Measurements from ENCODE around the gene POLE. TPM values are rescaled to one million over a fixed set of nuclear protein-coding genes. Genes with fewer than 3 reads are reported as not detected.

POLE gene
- total and polyA plus RNA-seq, 2 experiments from 2014 or later = 19.3 to 46.1 TPM

- no peak for DNase-seq (ENCODE audit: low read depth in 1 of 2, low spot score in 1 of 2)
These were observed 39.2 kb upstream of the POLE start for GRCh38 chr12:132726386-132726785.

DNA sequence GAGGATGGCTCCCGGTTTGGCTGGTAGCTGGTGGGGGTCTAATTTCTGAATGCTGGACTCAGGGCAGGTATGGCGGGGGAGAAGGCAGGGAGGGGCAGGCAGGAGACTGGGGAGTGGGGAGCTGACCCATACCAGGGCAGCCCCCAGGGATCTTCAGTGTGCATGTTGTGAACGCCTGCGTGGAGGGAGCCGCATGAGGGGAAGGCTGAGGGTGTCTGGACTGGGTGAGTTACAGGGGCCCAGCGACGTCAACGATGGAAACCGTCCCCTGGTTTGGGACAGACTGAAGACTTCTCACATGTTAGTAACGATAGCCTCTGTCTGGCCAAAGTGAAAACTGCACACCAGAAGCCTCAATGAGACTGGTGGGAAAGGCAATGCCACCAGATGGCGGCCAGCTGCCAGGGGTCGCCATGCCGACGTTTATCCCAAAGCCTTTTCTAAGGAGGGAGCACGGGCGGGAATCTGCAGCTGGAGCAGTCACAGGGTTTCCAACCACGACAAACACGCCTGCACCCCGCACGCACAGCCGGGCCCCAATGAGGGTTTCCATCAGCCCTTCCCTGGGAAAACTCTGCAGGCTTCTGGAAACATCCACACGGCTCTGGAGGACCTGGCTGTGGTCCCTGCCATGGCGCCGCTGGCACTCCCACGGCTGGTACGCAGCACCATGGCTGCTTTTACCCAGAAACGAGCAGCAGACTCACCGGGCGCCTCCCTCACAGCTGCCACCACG is 37.5 kb upstream of the POLE start:
- Histone ChIP-seq H3K9me3 (ENCODE audit: low read depth) (no peaks in the 10 kb centered on the region), H3K36me3 (peaks cover 64% of the 10 kb centered on the region)

More at GRCh38 chr12:132726386-132726785, 39.2 kb upstream of the POLE start:
- Histone ChIP-seq H3K4me3 (no peak overlapping the region), H3K27ac (no peak overlapping the region), H3K36me3 (peaks cover 68% of the 10 kb centered on the region), H3K27me3 (no peaks in the 10 kb centered on the region), H3K9me3 (ENCODE audit: low read depth) (no peaks in the 10 kb centered on the region), H3K4me1 (ENCODE audit: low read depth) (no peaks in the 10 kb centered on the region)
- TF ChIP-seq, protein P1, sequence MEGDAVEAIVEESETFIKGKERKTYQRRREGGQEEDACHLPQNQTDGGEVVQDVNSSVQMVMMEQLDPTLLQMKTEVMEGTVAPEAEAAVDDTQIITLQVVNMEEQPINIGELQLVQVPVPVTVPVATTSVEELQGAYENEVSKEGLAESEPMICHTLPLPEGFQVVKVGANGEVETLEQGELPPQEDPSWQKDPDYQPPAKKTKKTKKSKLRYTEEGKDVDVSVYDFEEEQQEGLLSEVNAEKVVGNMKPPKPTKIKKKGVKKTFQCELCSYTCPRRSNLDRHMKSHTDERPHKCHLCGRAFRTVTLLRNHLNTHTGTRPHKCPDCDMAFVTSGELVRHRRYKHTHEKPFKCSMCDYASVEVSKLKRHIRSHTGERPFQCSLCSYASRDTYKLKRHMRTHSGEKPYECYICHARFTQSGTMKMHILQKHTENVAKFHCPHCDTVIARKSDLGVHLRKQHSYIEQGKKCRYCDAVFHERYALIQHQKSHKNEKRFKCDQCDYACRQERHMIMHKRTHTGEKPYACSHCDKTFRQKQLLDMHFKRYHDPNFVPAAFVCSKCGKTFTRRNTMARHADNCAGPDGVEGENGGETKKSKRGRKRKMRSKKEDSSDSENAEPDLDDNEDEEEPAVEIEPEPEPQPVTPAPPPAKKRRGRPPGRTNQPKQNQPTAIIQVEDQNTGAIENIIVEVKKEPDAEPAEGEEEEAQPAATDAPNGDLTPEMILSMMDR (IDR thresholded peaks at IDR 0.05; ENCODE audit: low read depth, low read length) = no peak

DNA sequence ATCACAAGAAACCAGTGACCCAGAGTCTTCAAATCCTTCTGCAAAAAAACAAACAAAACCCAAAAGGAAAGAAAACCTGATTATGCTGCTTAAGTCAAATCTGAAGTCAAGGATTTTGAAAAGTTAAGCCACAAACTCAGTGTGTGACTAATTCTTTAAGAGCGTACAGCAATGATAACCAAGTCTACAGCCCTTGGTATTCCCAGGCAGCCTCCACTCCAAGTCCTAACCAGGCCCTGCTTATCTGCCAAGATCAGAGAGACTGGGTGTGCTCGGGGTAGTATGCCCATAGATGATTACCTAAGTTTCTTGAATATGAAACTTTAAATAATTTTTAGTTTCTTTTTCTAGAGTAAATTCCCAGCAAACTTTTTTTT is 36.6 kb upstream of the POLE start:
- no peaks in the 10 kb centered on the region for H3K4me1 ChIP-seq (ENCODE audit: low read depth)
- peak overlapping the region; percentile 9 for H3K27ac ChIP-seq
- H3K9me3 ChIP-seq (ENCODE audit: low read depth) = no peaks in the 10 kb centered on the region
- H3K36me3 ChIP-seq = peaks cover 67% of the 10 kb centered on the region
- H3K27me3 ChIP-seq = no peaks in the 10 kb centered on the region
- H3K4me3 ChIP-seq = no peak overlapping the region
- DNase-seq (ENCODE audit: low read depth in 1 of 2, low spot score in 1 of 2) = peak in 1 of 2 donors; percentile 73
- TF ChIP-seq, protein P1 (IDR thresholded peaks at IDR 0.05; ENCODE audit: low read depth, low read length) = no peak

More for the DNA sequence above, 37.5 kb upstream of the POLE start:
- TF ChIP-seq, protein P1 (IDR thresholded peaks at IDR 0.05; ENCODE audit: low read depth, low read length) = no peak
- peak overlapping the region; percentile 9 for H3K27ac ChIP-seq
- H3K4me1 ChIP-seq (ENCODE audit: low read depth) = no peaks in the 10 kb centered on the region
- DNase-seq (ENCODE audit: low read depth in 1 of 2, low spot score in 1 of 2) = no peak
- H3K4me3 ChIP-seq = no peak overlapping the region
- H3K27me3 ChIP-seq = no peaks in the 10 kb centered on the region

GRCh38 chr12:132723015-132723763 is 36.0 kb upstream of the POLE start:
- TF ChIP-seq, protein P1 (IDR thresholded peaks at IDR 0.05; ENCODE audit: low read depth, low read length) = no peak
- Histone ChIP-seq H3K9me3 (ENCODE audit: low read depth) (no peaks in the 10 kb centered on the region), H3K4me1 (ENCODE audit: low read depth) (no peaks in the 10 kb centered on the region), H3K27me3 (no peaks in the 10 kb centered on the region), H3K36me3 (peaks cover 63% of the 10 kb centered on the region), H3K27ac (no peak overlapping the region), H3K4me3 (no peak overlapping the region)
- DNase-seq (ENCODE audit: low read depth in 1 of 2, low spot score in 1 of 2) = no peak

DNA sequence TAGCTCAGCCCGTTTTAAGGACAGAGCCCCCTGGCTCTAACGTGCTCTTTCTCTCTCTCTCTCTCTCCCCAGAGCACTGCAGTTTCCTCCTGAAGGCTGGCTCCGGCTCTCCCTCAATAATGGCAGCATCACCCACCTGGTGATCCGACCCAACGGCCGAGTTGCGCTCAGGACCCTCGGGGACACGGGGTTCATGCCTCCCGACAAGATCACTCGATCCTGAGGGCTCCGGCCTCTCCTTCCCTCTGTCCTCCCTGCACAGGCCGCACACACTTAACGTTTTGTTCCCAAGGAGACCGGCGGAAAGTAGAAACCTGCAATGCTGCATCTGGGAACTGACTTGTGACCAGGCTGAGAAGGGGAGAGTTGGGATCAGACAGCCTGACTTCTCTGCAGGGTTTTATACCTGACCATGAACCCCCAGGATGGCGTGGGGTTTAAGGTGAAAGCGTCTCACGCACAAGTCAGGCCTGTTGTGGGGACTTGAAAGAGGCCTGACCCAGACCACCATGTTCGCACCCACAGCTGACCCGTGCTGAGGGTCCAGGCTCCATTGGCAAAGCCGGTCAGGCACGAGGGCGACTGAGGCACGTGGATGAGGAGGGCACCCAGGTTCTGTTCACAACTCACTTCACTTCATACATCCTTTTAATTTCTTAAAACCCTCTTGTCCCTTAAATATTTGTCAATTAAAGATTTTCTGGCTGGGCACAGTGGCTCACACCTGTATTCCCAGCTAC is 33.6 kb upstream of the POLE start:
- no peaks in the 10 kb centered on the region for H3K27me3 ChIP-seq
- H3K27ac ChIP-seq = no peak overlapping the region
- H3K9me3 ChIP-seq (ENCODE audit: low read depth) = no peaks in the 10 kb centered on the region
- H3K4me1 ChIP-seq (ENCODE audit: low read depth) = no peaks in the 10 kb centered on the region
- no peak overlapping the region for H3K4me3 ChIP-seq
- peaks cover 45% of the 10 kb centered on the region for H3K36me3 ChIP-seq
- TF ChIP-seq, protein P1 (IDR thresholded peaks at IDR 0.05; ENCODE audit: low read depth, low read length) = no peak
- no peak for DNase-seq (ENCODE audit: low read depth in 1 of 2, low spot score in 1 of 2)

Data from cardiac muscle cell (in vitro differentiated cells and primary cell).